HepG2 (cell line): Measurements from ENCODE around the gene NVL. TPM values are rescaled to one million over a fixed set of nuclear protein-coding genes. Genes with fewer than 3 reads are reported as not detected.

Experiments used
- ATAC-seq: fragments of 200-7000 bp; cut with Tn5 transposase; 3 replicates; pipeline ENCODE4 v1.9.1; 2020; ENCODE audit warnings: mild to moderate bottlenecking, moderate library complexity
- BruUV-seq: library from RNA; stranded (reverse); fragments of 400-500 nt; replicated peaks from 2 replicates; lab custom pipeline; 2021; lab: Mats Ljungman, UMichigan
- CTCF ChIA-PET: fragments of 300-600 bp; formaldehyde crosslinking; extraction: SDS; loops from one replicate; lab custom pipeline; 2021; ENCODE audit warnings: low total read pairs, inconsistent platforms, low intra/inter-chr PET ratio; lab: Yijun Ruan, JAX
- POLR2A ChIA-PET: fragments of 350-600 bp; sonication (Branson Sonifier 250); formaldehyde crosslinking; loops from one replicate; lab custom pipeline; 2020; ENCODE audit warnings: antibody characterized with exemption, inconsistent platforms; lab: Yijun Ruan, JAX
- DNase-seq: peaks from one replicate; pipeline ENCODE4 v3.0.0-alpha.2; 2015; ENCODE audit warnings: low spot score
- FAIRE-seq: peaks from 3 replicates; lab custom pipeline; 2011; peaks lifted over from hg19 to GRCh38; lab: Jason Lieb, UNC
- H2AFZ ChIP-seq: one replicate; pipeline ENCODE4 v1.6.1; 2011; ENCODE audit warnings: low read length, inconsistent platforms
- H3K27ac ChIP-seq: fragments of 300-600 bp; 3 replicates; pipeline ENCODE4 v1.8.0; 2011; ENCODE audit warnings: mixed run types, mild to moderate bottlenecking, mixed read lengths, low read length, inconsistent platforms; ENCODE audit not compliant: insufficient read depth; ENCODE audit errors: extremely low read length
- H3K27me3 ChIP-seq, 2 experiments: fragments of 200-600 bp in 1 of 2; 2 replicates in 1 of 2; 3 replicates in 1 of 2; pipeline versions ENCODE4 v1.6.0 to v1.8.0; 2011; ENCODE audit warnings: low read length in 2 of 2, mild to moderate bottlenecking in 2 of 2, moderate library complexity in 2 of 2, inconsistent platforms in 1 of 2; ENCODE audit not compliant: insufficient read depth in 2 of 2, control insufficient read depth in 1 of 2
- H3K36me3 ChIP-seq, 2 experiments: fragments of 200-600 bp in 1 of 2; replicated peaks in 1 of 2; 2 replicates in 1 of 2; 3 replicates in 1 of 2; pipeline versions ENCODE4 v1.5.1 to v1.8.0; 2011; ENCODE audit warnings: low read length in 2 of 2, inconsistent platforms in 1 of 2; ENCODE audit not compliant: insufficient read depth in 2 of 2, control insufficient read depth in 1 of 2
- H3K4me1 ChIP-seq: 2 replicates; pipeline ENCODE4 v1.5.1; 2012; ENCODE audit warnings: low read length, inconsistent platforms; ENCODE audit not compliant: insufficient read depth
- H3K4me2 ChIP-seq: 2 replicates; pipeline ENCODE4 v1.6.0; 2011; ENCODE audit warnings: low read depth, low read length, inconsistent platforms
- H3K4me3 ChIP-seq, 3 experiments: fragments of 200-600 bp in 1 of 3; sonication (generic), shearing (Covaris generic) in 1 of 3; replicated peaks in 1 of 3; 2 replicates each; pipeline ENCODE4 v1.5.1; 2011 to 2016; ENCODE audit warnings: low read length in 3 of 3, inconsistent platforms in 2 of 3, low read depth in 2 of 3, mild to moderate bottlenecking in 2 of 3, control low read depth in 1 of 3, mixed read lengths in 1 of 3; ENCODE audit not compliant: insufficient read depth in 1 of 3
- H3K79me2 ChIP-seq: one replicate; pipeline ENCODE4 v1.6.1; 2011; ENCODE audit warnings: low read length, inconsistent platforms; ENCODE audit not compliant: insufficient read depth
- H3K9ac ChIP-seq: 2 replicates; pipeline ENCODE4 v1.6.0; 2011; ENCODE audit warnings: mild to moderate bottlenecking, low read depth, low read length, inconsistent platforms; ENCODE audit not compliant: insufficient read depth
- H3K9me3 ChIP-seq: 2 replicates; pipeline ENCODE4 v1.5.1; 2012; ENCODE audit warnings: mild to moderate bottlenecking, low read length
- H4K20me1 ChIP-seq: 2 replicates; pipeline ENCODE4 v1.6.0; 2011; ENCODE audit warnings: inconsistent platforms, mild to moderate bottlenecking, low read length, moderate library complexity; ENCODE audit not compliant: insufficient read depth
- CENPT ChIP-seq: sonication (generic); formaldehyde crosslinking; IDR thresholded peaks from 2 replicates; pipeline ENCODE4 v1.8.0; 2022; ENCODE audit warnings: low read depth, mild to moderate bottlenecking, moderate library complexity, missing genetic modification reagents
- CREB1 ChIP-seq, 2 experiments: fragments of 450-650 bp in 1 of 2; IDR thresholded peaks; 2 replicates each; pipeline ENCODE4 v1.6.1; 2016 to 2017; ENCODE audit warnings: control low read depth in 1 of 2, mild to moderate bottlenecking in 1 of 2, missing compliant biosample characterization in 1 of 2, missing genetic modification characterization in 1 of 2
- GABPA ChIP-seq, 2 experiments: IDR thresholded peaks; 2 replicates each; pipeline ENCODE4 v1.6.1; 2011 to 2016; ENCODE audit warnings: low read depth in 2 of 2, low read length in 1 of 2, missing biosample characterization in 1 of 2, missing genetic modification characterization in 1 of 2
- HNRNPL ChIP-seq: fragments of 200-400 bp; formaldehyde crosslinking; IDR thresholded peaks from 2 replicates; pipeline ENCODE4 v1.6.1; 2017; ENCODE audit warnings: mild to moderate bottlenecking, low read depth, low read length
- MEIS2 ChIP-seq: sonication (generic); formaldehyde crosslinking; IDR thresholded peaks from 2 replicates; pipeline ENCODE4 v1.9.0; 2021; ENCODE audit warnings: mild to moderate bottlenecking, missing genetic modification reagents
- SNRNP70 ChIP-seq: fragments of 200-400 bp; formaldehyde crosslinking; IDR thresholded peaks from 2 replicates; pipeline ENCODE4 v1.6.1; 2017; ENCODE audit warnings: mild to moderate bottlenecking, low read depth, low read length, moderate library complexity
- SOX6 ChIP-seq, 2 experiments: fragments of 450-650 bp in 1 of 2; sonication (generic) in 1 of 2; formaldehyde crosslinking in 1 of 2; IDR thresholded peaks; 2 replicates each; pipeline versions ENCODE4 v1.4.0 to v1.6.1; 2017 to 2020; ENCODE audit warnings: antibody characterized with exemption in 1 of 2, mild to moderate bottlenecking in 1 of 2, missing genetic modification reagents in 1 of 2
- SRSF4 ChIP-seq: fragments of 200-400 bp; formaldehyde crosslinking; IDR thresholded peaks from one replicate; pipeline ENCODE4 v1.6.1; 2018; ENCODE audit warnings: mild to moderate bottlenecking, low read depth, low read length, moderate library complexity; ENCODE audit not compliant: poor library complexity, severe bottlenecking
- TOE1 ChIP-seq: sonication (generic); formaldehyde crosslinking; IDR thresholded peaks from 2 replicates; pipeline ENCODE4 v1.4.0; 2020; ENCODE audit warnings: mild to moderate bottlenecking, missing genetic modification reagents
- ZBTB42 ChIP-seq: sonication (generic); formaldehyde crosslinking; IDR thresholded peaks from 2 replicates; pipeline ENCODE4 v1.5.0; 2020; ENCODE audit warnings: mild to moderate bottlenecking, missing genetic modification reagents
- ZNF260 ChIP-seq: sonication (generic); formaldehyde crosslinking; IDR thresholded peaks from 2 replicates; pipeline ENCODE4 v1.4.0; 2020; ENCODE audit warnings: missing genetic modification reagents, low read depth, mild to moderate bottlenecking, borderline replicate concordance
- ZNF3 ChIP-seq: IDR thresholded peaks from 2 replicates; pipeline ENCODE4 v1.7.0; 2017; ENCODE audit warnings: inconsistent platforms
- ZNF446 ChIP-seq: sonication (generic); formaldehyde crosslinking; IDR thresholded peaks from 2 replicates; pipeline ENCODE4 v1.5.0; 2020; ENCODE audit warnings: mild to moderate bottlenecking, missing genetic modification reagents
- ZNF598 ChIP-seq: sonication (generic); formaldehyde crosslinking; IDR thresholded peaks from 2 replicates; pipeline ENCODE4 v1.5.1; 2020; ENCODE audit warnings: mild to moderate bottlenecking, missing genetic modification reagents, borderline replicate concordance
- WGBS: methylation state at CpG from one replicate; pipeline ENCODE4 v1.1.6; 2017; ENCODE audit warnings: low lambda C conversion rate; 5-methylcytosine and 5-hydroxymethylcytosine counted together
- in situ Hi-C: cut with HindIII; loops from 2 replicates; pipeline ENCODE4 v1.10.0; 2017; ENCODE audit warnings: low pct_unique_long_range_greater_than_20kb; ENCODE audit not compliant: extremely low pct_ligation_motif_present
- intact Hi-C: fragments of 100-400 bp; cut with micrococcal nuclease; formaldehyde crosslinking; loops from one replicate; pipeline ENCODE4 v1.10.0; 2022; ENCODE audit not compliant: unreplicated experiment
- polyA plus RNA-seq, 8 experiments: library from polyadenylated mRNA; depleted of rRNA in 3 of 8; stranded (reverse) in 7 of 8; unstranded in 1 of 8; fragments of >200 nt; fragmentation: Illumina TruSeq in 4 of 8; extraction: Trizol in 4 of 8; gene quantifications; 2 replicates each; pipeline versions ENCODE4 v1.2.1 to v1.2.3, GENCODE V29; 2011 to 2016; ENCODE audit warnings: low read depth in 4 of 8, missing spikeins in 1 of 8, mixed read lengths in 1 of 8; ENCODE audit not compliant: insufficient read depth in 1 of 8
- total RNA-seq, 5 experiments: library from RNA; depleted of rRNA; stranded (reverse); fragments of >200 nt; fragmentation: Illumina TruSeq; extraction: Trizol; gene quantifications; 2 replicates each; pipeline ENCODE4 v1.2.3, GENCODE V29; 2016; ENCODE audit warnings: low read depth in 1 of 5
- TF ChIP-seq, protein P1 (sequence below): sonication (generic); formaldehyde crosslinking; conservative IDR thresholded peaks from 2 replicates; pipeline ENCODE4 v1.8.0; 2022; ENCODE audit warnings: missing genetic modification reagents
- TF ChIP-seq, protein P2 (sequence below): sonication (generic); formaldehyde crosslinking; IDR thresholded peaks from 2 replicates; pipeline ENCODE4 v1.8.0; 2022; ENCODE audit warnings: mild to moderate bottlenecking, missing genetic modification reagents, moderate library complexity
- TF ChIP-seq, protein P3 (sequence below): sonication (generic); formaldehyde crosslinking; IDR thresholded peaks from 2 replicates; pipeline ENCODE4 v1.5.1; 2020; ENCODE audit warnings: missing genetic modification reagents, mild to moderate bottlenecking, borderline replicate concordance

Gene NVL
- total and polyA plus RNA-seq, 2 of the 13 experiments (the other 11 are each of a cell fraction or from before 2014, with no cell fraction given): 8.3 to 21.0 TPM

DNA sequence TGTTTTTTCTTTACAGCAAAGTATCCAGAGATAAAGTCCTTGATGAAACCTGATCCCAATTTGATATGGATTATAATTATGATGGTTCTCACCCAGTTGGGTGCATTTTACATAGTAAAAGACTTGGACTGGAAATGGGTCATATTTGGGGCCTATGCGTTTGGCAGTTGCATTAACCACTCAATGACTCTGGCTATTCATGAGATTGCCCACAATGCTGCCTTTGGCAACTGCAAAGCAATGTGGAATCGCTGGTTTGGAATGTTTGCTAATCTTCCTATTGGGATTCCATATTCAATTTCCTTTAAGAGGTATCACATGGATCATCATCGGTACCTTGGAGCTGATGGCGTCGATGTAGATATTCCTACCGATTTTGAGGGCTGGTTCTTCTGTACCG lies 140.4 kb downstream of the NVL start:
- Histone ChIP-seq H3K36me3 (peaks cover 0 to 8% of the 10 kb centered on the region in 2 experiments; a peak in 2 of 5 replicates), H3K4me3 (no peak overlapping the region), H3K79me2 (peaks cover 5% of the 10 kb centered on the region), H4K20me1 (0 out of 2 replicates have a peak, but pooled peaks cover 4% of the 10 kb centered on the region), H3K9ac (no peak overlapping the region), H3K9me3 (no peaks in the 10 kb centered on the region), H3K4me2 (no peak overlapping the region), H3K27ac (no peak overlapping the region), H3K4me1 (peaks cover 16% of the 10 kb centered on the region), H3K27me3 (no peaks in the 10 kb centered on the region), H2AFZ (no peak overlapping the region)
- intact Hi-C loops (no loop called here), in situ Hi-C loops (no loop called here)
- no peak for DNase-seq
- POLR2A ChIA-PET: no interaction called here
- no peak for FAIRE-seq
- 97% methylated on average over 7 of the region's 7 CpGs for WGBS
- ATAC-seq: no peak
- CTCF ChIA-PET: no interaction called here
- BruUV-seq: no TSS peak
- TF ChIP-seq SRSF4 (no peak), TOE1 (no peak), SOX6 (IDR thresholded peaks at IDR 0.05) (no peak), SOX6 (CRISPR knock-in tag; IDR thresholded peaks at IDR 0.05) (no peak), MEIS2 (CRISPR knock-in tag) (no peak), ZBTB42 (CRISPR knock-in tag) (no peak), ZNF260 (no peak), ZNF3 (CRISPR knock-in tag) (no peak), HNRNPL (no peak), GABPA (IDR thresholded peaks at IDR 0.05; ENCODE audit: low read depth, low read length) (no peak), GABPA (CRISPR knock-in tag; IDR thresholded peaks at IDR 0.05; ENCODE audit: low read depth) (no peak), ZNF446 (CRISPR knock-in tag) (no peak), CREB1 (IDR thresholded peaks at IDR 0.05) (no peak), CREB1 (CRISPR knock-in tag; IDR thresholded peaks at IDR 0.05) (no peak), ZNF598 (CRISPR knock-in tag) (no peak), SNRNP70 (no peak), CENPT (CRISPR knock-in tag) (no peak)
- TF ChIP-seq, protein P1, sequence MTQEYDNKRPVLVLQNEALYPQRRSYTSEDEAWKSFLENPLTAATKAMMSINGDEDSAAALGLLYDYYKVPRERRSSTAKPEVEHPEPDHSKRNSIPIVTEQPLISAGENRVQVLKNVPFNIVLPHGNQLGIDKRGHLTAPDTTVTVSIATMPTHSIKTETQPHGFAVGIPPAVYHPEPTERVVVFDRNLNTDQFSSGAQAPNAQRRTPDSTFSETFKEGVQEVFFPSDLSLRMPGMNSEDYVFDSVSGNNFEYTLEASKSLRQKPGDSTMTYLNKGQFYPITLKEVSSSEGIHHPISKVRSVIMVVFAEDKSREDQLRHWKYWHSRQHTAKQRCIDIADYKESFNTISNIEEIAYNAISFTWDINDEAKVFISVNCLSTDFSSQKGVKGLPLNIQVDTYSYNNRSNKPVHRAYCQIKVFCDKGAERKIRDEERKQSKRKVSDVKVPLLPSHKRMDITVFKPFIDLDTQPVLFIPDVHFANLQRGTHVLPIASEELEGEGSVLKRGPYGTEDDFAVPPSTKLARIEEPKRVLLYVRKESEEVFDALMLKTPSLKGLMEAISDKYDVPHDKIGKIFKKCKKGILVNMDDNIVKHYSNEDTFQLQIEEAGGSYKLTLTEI (CRISPR knock-in tag): no peak
- TF ChIP-seq, protein P2, sequence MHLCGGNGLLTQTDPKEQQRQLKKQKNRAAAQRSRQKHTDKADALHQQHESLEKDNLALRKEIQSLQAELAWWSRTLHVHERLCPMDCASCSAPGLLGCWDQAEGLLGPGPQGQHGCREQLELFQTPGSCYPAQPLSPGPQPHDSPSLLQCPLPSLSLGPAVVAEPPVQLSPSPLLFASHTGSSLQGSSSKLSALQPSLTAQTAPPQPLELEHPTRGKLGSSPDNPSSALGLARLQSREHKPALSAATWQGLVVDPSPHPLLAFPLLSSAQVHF: no peak
- TF ChIP-seq, protein P3, sequence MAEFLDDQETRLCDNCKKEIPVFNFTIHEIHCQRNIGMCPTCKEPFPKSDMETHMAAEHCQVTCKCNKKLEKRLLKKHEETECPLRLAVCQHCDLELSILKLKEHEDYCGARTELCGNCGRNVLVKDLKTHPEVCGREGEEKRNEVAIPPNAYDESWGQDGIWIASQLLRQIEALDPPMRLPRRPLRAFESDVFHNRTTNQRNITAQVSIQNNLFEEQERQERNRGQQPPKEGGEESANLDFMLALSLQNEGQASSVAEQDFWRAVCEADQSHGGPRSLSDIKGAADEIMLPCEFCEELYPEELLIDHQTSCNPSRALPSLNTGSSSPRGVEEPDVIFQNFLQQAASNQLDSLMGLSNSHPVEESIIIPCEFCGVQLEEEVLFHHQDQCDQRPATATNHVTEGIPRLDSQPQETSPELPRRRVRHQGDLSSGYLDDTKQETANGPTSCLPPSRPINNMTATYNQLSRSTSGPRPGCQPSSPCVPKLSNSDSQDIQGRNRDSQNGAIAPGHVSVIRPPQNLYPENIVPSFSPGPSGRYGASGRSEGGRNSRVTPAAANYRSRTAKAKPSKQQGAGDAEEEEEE (CRISPR knock-in tag): no peak
